ENCODE measurements around the gene CAPN13.

GRCh38 chr2:30823452-30823851 is 16.2 kb upstream of the CAPN13 start:
- TF ChIP-seq CTCF (conservative IDR thresholded peaks at IDR 0.05; ENCODE audit: low read depth in 2 of 2) (no peak), EZH2 (IDR thresholded peaks at IDR 0.05; ENCODE audit: low read depth, unreplicated experiment) (no peak), POLR2AphosphoS5 (IDR thresholded peaks at IDR 0.05; ENCODE audit: low read depth) (no peak)
